GM18858 (cell line): ENCODE data around the gene NEK6.

Experiments used
- ATAC-seq: cut with Tn5 transposase; IDR thresholded peaks from one replicate; pipeline ENCODE4 v1.9.1; 2021; ENCODE audit not compliant: unreplicated experiment

NEK6 gene

DNA sequence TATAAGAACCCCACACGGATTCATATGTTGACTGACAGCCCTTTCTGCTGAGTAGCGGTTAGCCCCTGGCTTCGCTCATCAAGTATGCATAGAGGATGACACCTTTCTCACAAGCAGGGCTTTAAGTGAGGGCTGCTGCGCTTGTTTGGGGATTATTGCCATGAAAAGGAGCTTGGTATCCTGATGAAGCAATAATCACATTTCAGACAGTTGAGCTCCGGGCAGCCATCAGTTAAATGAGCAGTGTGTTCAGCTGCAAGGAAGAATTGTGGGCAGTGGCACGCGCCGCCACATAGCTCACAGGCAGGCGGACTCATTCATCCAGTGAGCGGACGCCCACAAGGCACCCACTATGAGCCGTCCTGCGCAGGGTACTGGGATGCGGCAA, 77.6 kb downstream of the NEK6 start:
- ATAC-seq, result no peak

DNA sequence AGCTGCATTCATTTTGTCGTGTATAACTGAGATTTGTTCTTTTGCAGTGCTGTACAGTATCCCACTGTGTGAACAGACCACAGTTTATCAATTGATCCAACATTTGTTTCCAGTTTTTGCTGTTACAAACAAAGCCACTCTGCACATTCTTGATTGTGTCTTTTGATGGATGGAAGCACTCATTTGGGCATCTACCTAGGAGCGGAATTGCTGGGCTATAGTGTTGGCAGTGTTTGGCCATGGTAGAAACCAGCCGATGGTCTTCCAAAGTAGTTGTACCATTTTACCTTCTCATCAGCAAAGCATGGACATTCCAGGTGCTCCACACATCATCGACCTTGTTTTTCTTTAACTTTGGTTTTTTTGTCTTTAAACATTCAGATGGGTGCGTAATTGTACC, 79.8 kb downstream of the NEK6 start:
- ATAC-seq, result no peak

DNA sequence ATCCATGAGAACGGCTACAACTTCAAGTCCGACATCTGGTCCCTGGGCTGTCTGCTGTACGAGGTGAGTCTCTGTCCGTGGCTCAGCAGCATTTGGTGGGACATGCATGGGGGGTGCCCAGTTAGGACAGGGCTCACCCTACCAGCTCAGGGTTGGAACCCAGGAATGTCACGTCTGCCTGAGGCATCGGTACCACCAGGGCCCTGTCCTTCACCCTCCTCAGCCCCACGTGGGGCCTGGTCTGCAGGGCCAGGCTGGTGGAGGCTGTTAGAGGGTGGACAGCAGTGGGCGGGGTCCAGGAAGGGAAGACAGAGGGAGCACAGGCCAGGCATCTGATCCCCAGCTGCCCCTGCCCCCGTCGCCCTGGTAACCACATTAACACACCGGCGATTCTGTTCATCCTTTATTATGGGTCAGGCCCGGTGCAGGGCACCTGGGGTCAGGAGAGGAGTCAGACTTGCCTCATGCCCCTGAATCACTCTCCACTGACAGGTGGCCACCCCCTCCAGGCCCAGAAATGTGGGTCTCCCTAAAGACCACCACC, 81.9 kb downstream of the NEK6 start:
- no peak for ATAC-seq

DNA sequence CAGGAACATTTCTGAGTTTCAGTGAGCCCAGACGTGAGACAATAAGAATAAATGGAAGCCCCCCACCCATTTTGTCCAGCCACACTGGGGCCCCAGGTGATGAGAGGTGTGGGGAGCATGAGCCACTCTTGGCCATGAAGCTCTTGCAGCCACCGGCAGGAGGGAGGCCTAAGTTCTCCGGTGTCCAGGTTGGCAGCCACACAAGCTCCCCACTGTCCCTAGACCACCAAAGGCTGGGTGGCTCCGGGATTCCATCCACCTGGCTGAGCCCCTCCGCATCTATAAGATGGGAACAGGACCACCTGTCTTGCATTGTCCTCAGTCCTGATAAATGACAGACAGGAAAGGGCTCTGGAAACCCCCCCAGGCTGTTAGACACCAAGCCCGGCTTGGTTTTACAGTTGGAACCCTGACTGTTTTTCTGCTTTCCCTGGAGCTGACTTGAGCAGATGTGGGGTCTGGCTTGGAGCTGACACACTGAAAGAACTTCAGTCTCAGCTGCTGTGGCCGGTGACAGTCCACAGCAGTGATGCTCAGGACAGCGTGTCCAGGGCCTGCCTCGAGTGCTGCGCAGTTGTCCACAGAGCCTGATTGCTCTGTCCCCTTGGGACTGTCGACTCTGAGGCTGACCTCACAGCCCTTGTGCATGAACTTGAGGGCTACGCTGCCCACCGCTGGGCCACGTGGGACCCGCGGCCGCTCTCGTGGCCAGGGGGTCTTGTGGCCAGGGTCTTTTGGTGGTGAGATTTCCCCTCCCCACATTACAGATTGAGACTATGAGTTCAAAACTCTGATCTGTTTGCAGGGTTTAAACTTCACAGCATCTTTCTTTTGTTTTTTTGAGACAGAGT, 82.7 kb downstream of the NEK6 start:
- no peak for ATAC-seq

DNA sequence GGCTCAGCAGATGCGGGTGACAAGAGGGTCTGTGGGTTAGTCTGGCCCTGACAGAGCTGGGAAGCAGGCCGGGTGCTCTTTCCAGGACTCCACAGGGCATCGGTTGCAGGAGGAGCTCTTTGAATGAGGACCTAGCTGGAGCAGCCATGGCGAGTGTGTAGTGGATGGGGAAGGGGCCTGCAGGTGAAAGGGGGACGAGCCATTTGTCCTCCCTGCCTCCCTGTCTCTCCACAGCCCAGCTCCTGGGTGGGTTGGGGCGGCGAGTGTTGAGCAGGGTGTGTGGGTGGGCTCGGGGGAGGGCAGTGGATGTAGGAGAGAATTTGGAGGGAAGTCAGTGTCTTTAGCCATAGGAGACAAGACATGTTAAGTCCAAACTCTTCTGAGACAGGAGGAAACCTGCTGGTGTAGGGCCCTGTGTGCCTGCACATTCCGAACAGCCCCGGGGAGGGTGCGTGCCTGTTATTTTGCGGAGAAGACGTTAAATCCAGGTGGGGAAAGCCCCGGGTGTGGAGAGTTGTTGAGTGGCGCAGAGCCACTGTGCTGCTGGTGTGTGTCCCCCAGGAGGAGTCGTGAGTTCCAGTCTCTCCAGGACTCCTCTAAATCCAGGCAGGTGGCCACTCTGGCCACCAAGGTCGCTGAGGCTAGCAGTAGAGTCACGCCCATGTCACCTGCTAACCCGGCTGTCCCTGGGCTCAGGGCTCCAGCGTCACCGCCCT, 83.9 kb downstream of the NEK6 start:
- ATAC-seq, result no peak

DNA sequence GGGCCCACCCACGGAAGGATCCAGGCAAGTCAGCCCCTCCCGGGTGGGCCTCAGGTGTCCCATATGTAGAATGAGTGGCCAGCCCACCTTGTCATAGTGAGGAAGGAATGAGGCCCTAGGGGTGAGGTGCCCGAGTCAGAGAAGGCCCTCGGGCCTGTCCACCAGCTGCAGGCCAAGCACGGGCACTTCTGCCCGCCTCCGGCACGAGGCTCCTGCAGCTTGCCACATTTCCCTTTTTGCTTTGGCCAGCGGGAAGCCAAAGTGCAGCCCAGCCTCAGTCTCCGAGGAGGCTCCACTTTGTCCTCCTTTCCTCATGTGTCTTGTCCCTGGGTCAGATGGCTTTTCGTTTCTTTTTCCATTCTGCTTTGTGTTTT, 84.6 kb downstream of the NEK6 start:
- ATAC-seq, result no peak

DNA sequence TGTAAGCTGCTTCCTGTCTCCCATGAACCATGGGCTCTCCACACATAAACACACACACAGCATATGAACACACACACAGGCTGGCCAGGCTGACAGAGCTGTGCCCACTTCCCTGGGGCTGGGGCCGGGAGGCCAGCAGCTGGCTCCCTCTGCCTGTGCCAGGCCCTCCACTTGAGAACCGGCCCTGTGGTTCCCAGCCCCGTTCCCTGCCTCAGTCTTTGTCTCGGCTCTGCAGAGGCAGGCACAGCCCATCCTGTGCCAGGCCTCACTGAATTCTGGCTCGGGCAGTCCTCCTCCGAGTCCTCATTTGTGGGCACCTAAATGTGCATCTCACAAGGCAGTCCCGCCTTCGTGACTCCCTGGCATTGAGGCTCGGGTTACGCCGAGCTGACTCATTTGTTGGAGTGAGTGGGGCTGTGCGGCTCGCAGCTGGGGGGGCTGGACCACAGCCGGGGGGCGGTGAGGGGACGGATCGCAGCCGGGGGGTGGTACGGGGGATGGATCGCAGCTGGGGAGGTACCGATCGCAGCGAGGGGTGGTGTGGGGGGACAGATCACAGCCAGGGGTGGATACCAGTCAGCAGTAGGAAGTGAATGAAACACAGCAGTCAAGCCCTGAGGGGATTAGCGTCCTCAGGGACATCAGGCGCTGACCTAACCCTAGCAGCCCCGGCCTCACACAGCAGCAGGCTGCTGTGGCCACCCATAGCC, 85.2 kb downstream of the NEK6 start:
- no peak for ATAC-seq

DNA sequence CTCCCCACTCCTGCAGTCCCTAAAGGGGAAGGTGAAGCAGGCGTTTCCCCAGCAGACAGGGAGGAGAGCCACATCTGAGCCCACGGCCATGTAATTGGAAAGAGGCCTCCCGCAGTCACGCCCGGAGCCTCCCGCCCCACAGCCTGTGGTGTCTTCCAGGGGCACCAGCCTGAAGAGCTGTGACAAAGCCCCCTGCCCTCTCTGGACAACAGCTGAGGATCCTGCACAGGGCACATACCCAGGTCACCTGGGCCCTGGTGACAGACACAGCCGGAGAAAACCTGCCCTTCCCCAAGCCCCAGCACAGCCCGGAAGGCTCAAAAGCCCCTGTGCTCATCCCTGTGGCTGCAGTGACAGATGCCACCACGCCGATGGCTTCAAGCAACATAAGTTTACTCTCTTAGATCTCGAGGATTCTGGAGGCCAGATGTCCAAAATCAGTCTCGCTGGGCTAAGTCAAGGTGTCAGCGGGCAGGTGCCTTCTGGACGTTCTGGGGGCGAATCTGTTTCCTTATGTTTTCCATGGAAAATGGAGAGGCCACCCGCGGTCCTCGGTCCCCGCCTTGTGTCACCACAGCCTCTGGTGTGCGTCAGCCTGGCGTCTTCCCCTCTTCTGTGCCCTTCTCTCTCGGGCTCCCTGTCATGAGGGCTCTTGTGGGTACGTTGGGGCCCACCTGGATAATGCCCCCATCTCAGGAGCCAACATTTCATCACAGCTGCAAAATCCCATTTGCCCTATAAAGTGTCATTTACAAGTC, 86.0 kb downstream of the NEK6 start:
- no peak for ATAC-seq

DNA sequence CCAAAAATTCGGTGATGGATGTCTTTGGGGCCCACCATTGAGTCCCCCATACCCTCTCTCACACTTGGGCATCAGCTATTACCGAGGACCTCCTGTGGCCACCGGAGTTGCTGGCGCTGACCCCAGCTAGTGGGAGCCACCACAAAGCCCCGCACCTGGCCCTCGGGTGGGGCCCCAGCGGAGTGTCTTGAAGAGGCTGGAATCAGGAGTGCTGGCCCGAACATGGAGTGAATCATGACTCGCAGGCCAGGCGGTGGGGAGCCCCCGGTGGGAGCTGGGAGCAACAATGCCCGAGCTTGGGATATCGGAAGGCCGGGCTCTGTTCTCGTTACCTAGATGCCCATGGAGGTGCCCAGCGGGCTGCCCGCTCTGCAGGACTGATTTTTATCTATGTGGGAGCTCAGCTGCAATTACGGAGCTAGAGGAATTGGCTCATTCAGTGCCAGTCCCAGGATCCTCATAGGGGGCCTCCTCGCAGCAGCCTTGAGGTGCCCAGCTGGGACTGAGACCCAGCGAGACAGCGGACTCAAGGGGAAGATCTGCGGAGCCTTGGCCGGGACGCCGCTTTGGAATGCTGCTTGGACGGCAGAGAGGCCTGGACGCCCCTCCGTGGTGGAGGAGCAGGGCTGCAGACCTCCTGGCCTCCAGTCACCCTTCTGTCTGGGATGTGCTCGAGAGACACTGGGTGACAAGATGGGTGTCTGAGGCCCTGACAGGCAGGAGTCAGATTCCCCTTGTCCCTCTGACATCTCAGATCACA, 86.7 kb downstream of the NEK6 start:
- no peak for ATAC-seq

DNA sequence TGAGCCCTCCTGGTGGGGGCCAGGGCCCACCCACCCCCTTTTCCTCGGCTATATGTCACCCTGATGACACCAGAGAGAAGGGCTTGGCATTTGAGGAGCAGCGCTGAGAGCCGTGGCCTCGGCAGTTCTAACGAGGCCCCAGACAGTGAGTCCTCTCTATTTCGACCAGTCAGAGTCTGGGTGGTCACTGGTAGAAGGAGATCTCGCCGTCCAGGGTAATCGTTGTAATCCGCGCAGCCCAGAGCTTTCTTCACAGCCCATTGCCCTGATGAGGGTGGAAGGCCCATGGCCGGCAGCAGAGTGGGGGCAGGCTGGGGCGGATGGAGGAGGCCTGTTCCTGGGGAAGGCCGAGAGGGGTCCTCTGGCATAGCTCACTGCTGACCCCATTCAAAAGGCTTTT, 87.3 kb downstream of the NEK6 start:
- no peak for ATAC-seq

DNA sequence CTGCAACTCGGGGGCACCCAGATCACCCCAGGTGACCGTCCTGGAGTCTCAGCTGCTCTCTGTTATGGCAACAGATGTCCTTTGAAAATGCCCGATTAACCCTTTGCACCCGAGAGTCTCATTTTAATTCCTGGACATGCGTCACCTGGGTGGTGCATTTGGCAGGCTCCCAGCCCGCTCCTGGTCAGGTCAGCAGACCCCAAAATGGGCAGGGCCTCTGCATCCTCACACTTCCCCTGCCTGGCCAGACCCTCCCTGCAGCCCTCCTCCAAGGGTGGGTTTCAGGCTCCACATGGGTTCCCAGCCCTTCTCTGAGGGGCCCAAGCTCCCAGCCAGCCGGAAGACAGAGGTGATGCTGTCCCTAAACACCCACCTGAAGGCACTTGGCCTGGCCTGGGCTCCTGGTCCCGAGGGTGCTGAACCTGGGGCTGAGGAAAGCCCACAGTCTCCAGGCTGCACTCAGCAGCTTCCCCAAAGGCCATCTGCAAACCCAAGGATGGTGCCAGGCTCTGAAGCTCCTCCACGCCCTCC, 88.1 kb downstream of the NEK6 start:
- ATAC-seq, result no peak

DNA sequence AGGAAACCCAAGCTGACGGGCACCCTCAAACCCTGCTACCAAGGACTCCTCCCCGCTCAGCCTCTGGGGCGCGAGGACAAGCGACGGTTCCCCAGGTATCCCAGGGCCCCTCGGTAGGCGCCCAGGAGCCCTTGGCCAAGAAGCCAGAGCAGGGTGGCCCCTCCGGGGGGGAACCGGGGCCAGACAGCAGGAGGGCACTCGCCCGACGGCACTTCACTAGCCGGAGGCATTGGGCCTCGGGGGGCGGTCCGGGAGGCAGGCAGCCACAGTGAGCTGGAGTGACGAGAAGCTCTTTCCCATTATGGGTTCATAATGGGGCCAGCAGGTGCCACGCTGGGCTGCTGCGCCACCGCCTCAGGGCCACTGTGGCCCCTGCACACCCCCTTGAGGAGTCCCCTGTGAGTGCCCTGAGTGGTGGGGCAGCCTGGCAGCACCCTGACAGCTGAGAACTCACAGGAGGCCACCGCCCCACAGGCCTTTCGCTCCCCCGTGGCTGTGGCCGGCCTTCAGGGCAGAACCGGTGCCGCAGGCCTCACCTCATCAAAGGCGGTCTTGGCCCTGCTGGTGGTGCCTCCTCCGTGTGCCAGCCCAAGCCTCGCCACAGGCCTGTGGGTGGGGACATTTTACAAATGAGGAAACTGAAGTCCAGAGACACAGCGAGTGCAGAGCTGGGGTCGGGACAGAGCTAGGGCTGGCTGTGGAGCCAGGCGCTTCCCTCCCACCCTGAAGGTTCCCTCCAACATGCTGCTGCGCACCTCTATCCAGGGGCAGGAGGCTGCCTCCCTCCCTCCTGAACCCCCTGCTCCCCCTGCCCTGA, 88.8 kb downstream of the NEK6 start:
- ATAC-seq, result no peak

DNA sequence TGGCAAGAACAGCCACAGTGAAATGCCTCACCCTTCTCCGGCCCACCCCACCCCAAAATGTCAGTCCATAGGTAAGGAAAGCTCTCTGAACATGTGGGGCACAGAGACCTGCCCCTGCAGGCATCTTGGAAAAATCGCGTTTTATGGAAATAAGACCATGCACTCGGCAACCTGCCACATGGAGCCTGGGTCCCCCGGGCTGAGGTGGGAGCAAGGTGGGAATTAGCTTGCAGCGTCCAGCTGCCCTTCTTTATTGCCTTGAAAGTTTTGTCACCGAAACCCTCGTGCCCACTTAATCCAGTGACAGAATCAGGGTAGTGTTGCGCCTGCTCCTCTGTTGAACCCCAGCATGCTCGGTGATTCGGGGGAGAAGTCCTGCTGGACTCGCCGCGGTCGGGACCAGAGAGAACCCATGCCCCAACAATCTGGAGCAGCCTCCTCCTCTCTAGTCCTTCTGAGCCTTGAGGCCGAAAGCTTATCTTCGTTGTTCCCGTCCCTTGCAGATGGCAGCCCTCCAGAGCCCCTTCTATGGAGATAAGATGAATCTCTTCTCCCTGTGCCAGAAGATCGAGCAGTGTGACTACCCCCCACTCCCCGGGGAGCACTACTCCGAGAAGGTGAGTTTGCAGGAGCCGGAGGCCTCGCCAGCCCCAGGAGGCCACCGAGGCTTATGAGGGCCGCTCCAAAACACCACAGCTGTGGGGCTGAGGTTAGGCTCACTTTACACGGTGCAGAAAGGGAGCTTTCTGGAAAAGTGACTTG, 89.6 kb downstream of the NEK6 start:
- ATAC-seq, result no peak

DNA sequence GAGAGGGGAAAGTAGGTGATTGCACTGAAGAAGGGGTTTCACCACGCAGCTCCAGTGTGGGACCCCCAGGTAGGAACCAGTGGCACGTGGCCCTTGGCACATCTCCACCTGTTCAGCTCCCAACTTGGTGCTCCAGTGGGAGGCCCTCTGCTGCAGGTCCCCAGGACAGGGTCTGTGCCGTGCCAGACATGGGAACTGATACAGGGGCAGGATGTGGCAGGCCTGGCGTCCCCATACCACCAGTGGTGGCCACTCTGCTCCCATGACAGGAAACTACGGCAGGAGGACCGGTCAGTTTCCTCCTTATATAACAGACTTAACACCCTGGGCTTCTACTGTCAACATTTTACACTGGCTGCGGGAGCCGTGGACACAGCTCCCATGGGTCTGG, 90.2 kb downstream of the NEK6 start:
- no peak for ATAC-seq

DNA sequence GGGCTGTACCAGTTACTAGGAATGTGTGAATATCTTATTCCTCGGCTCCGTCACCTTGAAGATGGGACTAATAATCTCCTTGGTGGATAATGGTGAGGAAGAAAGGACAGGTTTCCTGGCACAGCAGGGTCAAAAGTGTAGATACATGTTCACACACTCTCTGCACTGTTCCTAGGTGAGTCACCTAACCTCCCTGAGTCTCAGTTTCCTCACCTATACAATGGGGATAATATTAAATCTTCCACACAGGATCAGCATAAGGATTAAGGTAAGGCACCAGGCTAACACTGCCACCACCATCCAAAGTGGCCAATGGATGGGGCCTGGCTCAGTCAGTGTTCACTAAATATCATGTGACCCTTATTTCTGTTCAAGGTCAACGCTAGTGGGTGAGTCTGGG, 90.6 kb downstream of the NEK6 start:
- ATAC-seq, result no peak

DNA sequence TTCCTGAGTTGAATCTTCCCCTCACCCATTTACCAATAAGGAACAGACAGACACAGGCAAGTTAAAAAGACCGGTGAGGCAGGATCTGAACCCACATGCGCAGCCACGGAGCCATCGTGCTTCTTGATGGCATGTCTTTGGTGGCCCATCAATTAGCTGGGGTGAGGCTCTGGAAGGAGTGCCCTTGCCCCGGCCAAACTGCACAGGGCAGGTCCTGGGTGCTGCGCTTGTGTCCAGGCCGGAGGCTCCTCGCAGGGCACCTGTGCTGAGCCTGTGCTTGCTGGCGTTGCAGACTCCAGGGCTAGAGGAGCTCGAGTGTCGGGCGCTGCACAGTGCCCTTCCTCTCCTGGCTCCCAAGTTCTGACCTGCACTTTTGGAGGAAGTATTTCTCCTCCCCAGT, 91.1 kb downstream of the NEK6 start:
- no peak for ATAC-seq

DNA sequence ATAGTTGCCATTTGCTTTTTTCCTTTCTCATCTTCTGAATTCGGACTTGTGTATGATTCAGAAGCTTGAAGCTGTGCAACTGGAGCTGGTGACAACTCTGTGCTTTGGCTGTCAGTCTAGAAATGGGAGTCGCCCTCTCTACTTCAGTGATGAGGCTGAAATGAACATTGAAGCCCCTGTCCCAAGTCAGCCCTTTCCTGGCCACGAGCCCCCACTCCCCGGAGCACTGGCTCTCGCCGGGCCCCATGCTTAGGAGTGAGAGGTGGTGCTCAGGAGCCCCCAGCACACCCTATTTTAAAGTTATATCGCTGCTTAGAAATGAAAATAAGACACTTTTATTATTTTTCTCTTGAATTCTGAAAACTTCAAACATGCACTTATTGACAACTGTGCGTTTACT, 91.5 kb downstream of the NEK6 start:
- ATAC-seq, result no peak

DNA sequence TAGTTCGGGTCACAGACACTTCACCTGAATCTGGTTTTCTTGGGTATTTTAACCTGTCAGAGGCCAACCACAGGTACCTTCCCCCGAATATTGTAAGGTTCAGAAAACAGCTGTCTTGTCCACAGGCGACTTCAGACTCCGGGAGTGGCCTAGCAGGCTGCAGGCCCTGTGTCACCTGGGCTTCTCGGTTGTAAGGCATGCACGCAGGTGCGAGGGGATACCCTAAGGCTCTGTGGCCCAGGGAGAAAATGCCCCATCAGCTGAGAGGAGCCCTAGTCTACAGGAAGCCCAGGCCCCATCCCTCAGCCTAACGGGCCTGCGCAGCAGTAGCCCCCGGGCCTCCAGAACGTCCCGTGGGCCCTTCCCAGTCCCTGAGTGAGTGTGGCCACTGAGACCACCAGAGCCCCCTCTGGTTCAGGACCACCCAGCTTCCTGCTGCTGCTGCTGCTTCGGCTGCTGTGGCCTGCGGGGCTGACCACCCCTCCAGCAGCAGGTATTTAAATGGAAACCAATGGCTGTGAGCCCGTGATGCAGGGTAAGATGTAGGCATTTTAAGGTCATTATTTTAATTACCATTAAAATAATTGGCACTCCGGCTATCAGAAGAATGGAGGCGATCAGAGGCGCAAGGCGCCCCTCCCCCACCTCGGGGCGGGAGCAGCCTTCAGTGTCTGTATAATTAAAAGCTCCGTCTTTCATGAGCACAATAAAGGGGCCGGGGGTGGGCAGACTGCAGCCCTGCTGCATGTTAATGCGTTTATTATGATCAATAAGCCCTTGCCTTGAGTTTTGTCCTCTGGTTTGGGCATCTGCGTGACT, 92.1 kb downstream of the NEK6 start:
- ATAC-seq, result no peak
